H1 (cell line): ENCODE data around the gene ZRANB1. TPM values are rescaled to one million over a fixed set of nuclear protein-coding genes. Genes with fewer than 3 reads are reported as not detected.

Experiments
- CTCF ChIA-PET: fragments of 300-600 bp; sonication (Branson Sonifier 250); formaldehyde crosslinking; loops from one replicate; lab custom pipeline; 2021; ENCODE audit not compliant: partially characterized antibody; lab: Charles Lee
- POLR2A ChIA-PET: fragments of 300-600 bp; sonication (Branson Sonifier 250); formaldehyde crosslinking; loops from one replicate; lab custom pipeline; 2021; ENCODE audit warnings: inconsistent platforms; ENCODE audit not compliant: partially characterized antibody; lab: Charles Lee
- DNase-seq, 2 experiments: peaks; one replicate each; pipeline versions ENCODE4 v3.0.0 to v3.0.0-alpha.2; 2010 to 2022; ENCODE audit warnings: low spot score in 2 of 2, low read depth in 1 of 2, mixed read lengths in 1 of 2
- FAIRE-seq: peaks from 2 replicates; lab custom pipeline; 2011; peaks lifted over from hg19 to GRCh38; lab: Jason Lieb, UNC
- H2AFZ ChIP-seq: 2 replicates; pipeline ENCODE4 v1.8.1; 2012; ENCODE audit warnings: low read length, inconsistent platforms
- H2AK5ac ChIP-seq: 2 replicates; pipeline ENCODE4 v1.6.1; 2013; ENCODE audit warnings: low read depth, low read length
- H2BK120ac ChIP-seq: replicated peaks from 2 replicates; pipeline ENCODE3; 2013; ENCODE audit warnings: low read depth, low read length, inconsistent platforms
- H2BK12ac ChIP-seq: 2 replicates; pipeline ENCODE4 v1.6.1; 2013; ENCODE audit warnings: low read depth, low read length
- H2BK15ac ChIP-seq: 2 replicates; pipeline ENCODE4 v1.6.1; 2013; ENCODE audit warnings: low read length
- H2BK20ac ChIP-seq: 2 replicates; pipeline ENCODE4 v1.6.1; 2013; ENCODE audit warnings: low read length
- H2BK5ac ChIP-seq: 2 replicates; pipeline ENCODE4 v1.6.1; 2013; ENCODE audit warnings: low read depth, low read length
- H3K14ac ChIP-seq: 2 replicates; pipeline ENCODE4 v1.6.1; 2013; ENCODE audit warnings: inconsistent platforms; ENCODE audit not compliant: insufficient read length
- H3K18ac ChIP-seq: 2 replicates; pipeline ENCODE4 v1.6.1; 2013; ENCODE audit warnings: low read length; ENCODE audit errors: extremely low read depth
- H3K23ac ChIP-seq: 2 replicates; pipeline ENCODE4 v1.6.1; 2013; ENCODE audit warnings: inconsistent platforms; ENCODE audit not compliant: insufficient read length
- H3K23me2 ChIP-seq: 2 replicates; pipeline ENCODE4 v1.6.1; 2013; ENCODE audit warnings: low read depth, low read length
- H3K27ac ChIP-seq: 2 replicates; pipeline ENCODE4 v1.6.1; 2011; ENCODE audit warnings: low read depth, low read length, inconsistent platforms
- H3K27me3 ChIP-seq, 4 experiments: replicated peaks in 1 of 4; 1 replicate in 1 of 4; 2 replicates in 3 of 4; pipeline versions ENCODE4 v1.6.1 to v1.8.1; 2011 to 2013; ENCODE audit warnings: low read length in 3 of 4, mild to moderate bottlenecking in 3 of 4, inconsistent platforms in 2 of 4, mixed read lengths in 2 of 4, moderate library complexity in 1 of 4; ENCODE audit not compliant: control insufficient read depth in 3 of 4, insufficient read depth in 3 of 4; ENCODE audit errors: extremely low read depth in 1 of 4
- H3K36me3 ChIP-seq, 4 experiments: 2 replicates each; pipeline versions ENCODE4 v1.6.1 to v1.8.1; 2011 to 2013; ENCODE audit warnings: mild to moderate bottlenecking in 4 of 4, low read length in 3 of 4, moderate library complexity in 2 of 4, control low read depth in 1 of 4, inconsistent platforms in 1 of 4; ENCODE audit not compliant: insufficient read depth in 4 of 4, control insufficient read depth in 2 of 4
- H3K4ac ChIP-seq: replicated peaks from 2 replicates; pipeline ENCODE3; 2013; ENCODE audit warnings: low read length, low read depth, mixed read lengths, inconsistent platforms; ENCODE audit not compliant: insufficient read length
- H3K4me1 ChIP-seq, 4 experiments: replicated peaks in 1 of 4; 1 replicate in 1 of 4; 2 replicates in 3 of 4; pipeline versions ENCODE4 v1.6.1 to v1.8.1; 2011 to 2013; ENCODE audit warnings: low read length in 3 of 4, inconsistent platforms in 2 of 4, mixed read lengths in 1 of 4; ENCODE audit not compliant: insufficient read depth in 4 of 4, control insufficient read depth in 3 of 4
- H3K4me2 ChIP-seq, 2 experiments: 2 replicates each; pipeline versions ENCODE4 v1.6.1 to v1.8.1; 2011 to 2013; ENCODE audit warnings: low read depth in 2 of 2, low read length in 2 of 2, control low read depth in 1 of 2, inconsistent platforms in 1 of 2, mild to moderate bottlenecking in 1 of 2; ENCODE audit not compliant: insufficient read depth in 1 of 2
- H3K4me3 ChIP-seq, 4 experiments: fragments of 200-600, 300-600 bp in 1 of 4; sonication (generic), shearing (Covaris generic), sonication (Bioruptor Twin) in 1 of 4; 2 replicates each; pipeline versions ENCODE4 v1.5.1 to v1.8.1; 2011 to 2016; ENCODE audit warnings: low read length in 4 of 4, low read depth in 3 of 4, control low read depth in 2 of 4, inconsistent platforms in 2 of 4, mild to moderate bottlenecking in 2 of 4, mixed read lengths in 1 of 4, moderate library complexity in 1 of 4; ENCODE audit not compliant: insufficient read depth in 2 of 4; ENCODE audit errors: extremely low read depth in 1 of 4
- H3K56ac ChIP-seq: replicated peaks from 2 replicates; pipeline ENCODE3; 2013; ENCODE audit warnings: low read depth, mild to moderate bottlenecking, mixed read lengths, low read length, inconsistent platforms; ENCODE audit not compliant: insufficient read length
- H3K79me1 ChIP-seq: 2 replicates; pipeline ENCODE4 v1.6.1; 2013; ENCODE audit warnings: low read depth, low read length, control low read depth
- H3K79me2 ChIP-seq, 2 experiments: 2 replicates each; pipeline versions ENCODE4 v1.6.1 to v1.8.1; 2012 to 2013; ENCODE audit warnings: low read length in 2 of 2, mild to moderate bottlenecking in 2 of 2, inconsistent platforms in 1 of 2; ENCODE audit not compliant: insufficient read depth in 2 of 2, control insufficient read depth in 1 of 2
- H3K9ac ChIP-seq, 4 experiments: replicated peaks in 1 of 4; 1 replicate in 1 of 4; 2 replicates in 3 of 4; pipeline versions ENCODE4 v1.6.1 to v1.8.1; 2011 to 2013; ENCODE audit warnings: low read depth in 3 of 4, low read length in 3 of 4, control low read depth in 2 of 4, mild to moderate bottlenecking in 2 of 4, moderate library complexity in 2 of 4, inconsistent platforms in 1 of 4; ENCODE audit errors: extremely low read depth in 1 of 4
- H3K9me3 ChIP-seq, 2 experiments: 2 replicates each; pipeline versions ENCODE4 v1.6.1 to v1.8.1; 2012 to 2013; ENCODE audit warnings: mild to moderate bottlenecking in 2 of 2, moderate library complexity in 2 of 2, control low read depth in 1 of 2, inconsistent platforms in 1 of 2, low read depth in 1 of 2, low read length in 1 of 2, mixed read lengths in 1 of 2; ENCODE audit not compliant: insufficient read depth in 2 of 2
- H4K20me1 ChIP-seq, 2 experiments: replicated peaks in 1 of 2; 2 replicates each; pipeline versions ENCODE3 to v1.8.1; 2011 to 2013; ENCODE audit warnings: inconsistent platforms in 2 of 2, low read length in 2 of 2, mild to moderate bottlenecking in 1 of 2; ENCODE audit not compliant: insufficient read depth in 2 of 2, control insufficient read depth in 1 of 2
- H4K5ac ChIP-seq: 2 replicates; pipeline ENCODE4 v1.6.1; 2013; ENCODE audit warnings: low read length, low read depth, mixed read lengths, inconsistent platforms; ENCODE audit not compliant: insufficient read length
- H4K8ac ChIP-seq: 2 replicates; pipeline ENCODE4 v1.8.0; 2013; ENCODE audit warnings: mild to moderate bottlenecking, moderate library complexity, low read length, inconsistent platforms; ENCODE audit not compliant: insufficient read depth; ENCODE audit errors: extremely low read depth
- H4K91ac ChIP-seq: replicated peaks from 2 replicates; pipeline ENCODE3; 2013; ENCODE audit warnings: low read length, mixed read lengths, inconsistent platforms; ENCODE audit not compliant: insufficient read length
- CHD2 ChIP-seq: IDR thresholded peaks from 2 replicates; pipeline ENCODE4 v1.6.1; 2012; ENCODE audit warnings: low read length, improper control_type of control experiment
- HDAC2 ChIP-seq, 2 experiments: fragments of 300-600 bp in 1 of 2; sonication (generic) in 1 of 2; IDR thresholded peaks; 2 replicates each; pipeline ENCODE4 v1.6.1; 2011 to 2012; ENCODE audit warnings: low read depth in 2 of 2, low read length in 2 of 2, mild to moderate bottlenecking in 2 of 2, moderate library complexity in 2 of 2, borderline replicate concordance in 1 of 2, inconsistent platforms in 1 of 2
- RAD21 ChIP-seq, 2 experiments: IDR thresholded peaks in 1 of 2; conservative IDR thresholded peaks in 1 of 2; 2 replicates each; pipeline ENCODE4 v1.6.1; 2011; ENCODE audit warnings: low read depth in 2 of 2, low read length in 2 of 2, improper control_type of control experiment in 1 of 2, inconsistent platforms in 1 of 2, mild to moderate bottlenecking in 1 of 2, moderate library complexity in 1 of 2
- RXRA ChIP-seq: IDR thresholded peaks from 2 replicates; pipeline ENCODE4 v1.6.1; 2011; ENCODE audit warnings: low read depth, mild to moderate bottlenecking, low read length, moderate library complexity; ENCODE audit not compliant: insufficient read depth
- SRF ChIP-seq: IDR thresholded peaks from 2 replicates; pipeline ENCODE4 v1.6.1; 2011; ENCODE audit warnings: mild to moderate bottlenecking, low read depth, low read length, moderate library complexity
- TAF7 ChIP-seq: optimal IDR thresholded peaks from 2 replicates; pipeline ENCODE3; 2011; ENCODE audit warnings: low read depth, mild to moderate bottlenecking, inconsistent platforms, low read length, moderate library complexity, borderline replicate concordance
- TBP ChIP-seq: IDR thresholded peaks from 2 replicates; pipeline ENCODE4 v1.6.1; 2011; ENCODE audit warnings: low read depth, low read length, improper control_type of control experiment
- ZNF274 ChIP-seq: IDR thresholded peaks from 2 replicates; pipeline ENCODE4 v1.7.0; 2012; ENCODE audit warnings: low read length, borderline replicate concordance; ENCODE audit errors: extremely low read depth
- WGBS, 2 experiments: shearing (Covaris generic) in 1 of 2; methylation state at CpG; one replicate each; pipeline versions ENCODE4 v1.1.6 to v1.1.7; 2013 to 2015; ENCODE audit warnings: low lambda C conversion rate in 2 of 2, mixed read lengths in 2 of 2, inconsistent platforms in 1 of 2, low coverage in 1 of 2, missing lambda C conversion rate in 1 of 2; ENCODE audit not compliant: insufficient replicate concordance in 2 of 2, insufficient coverage in 1 of 2, insufficient read length in 1 of 2; ENCODE audit errors: extremely low coverage in 1 of 2, missing lambda C conversion rate in 1 of 2; 5-methylcytosine and 5-hydroxymethylcytosine counted together
- polyA plus RNA-seq, 7 experiments: library from polyadenylated mRNA; depleted of rRNA in 3 of 7; stranded (reverse) in 5 of 7; unstranded in 2 of 7; fragments of >200 nt in 5 of 7; fragments of 200-250 nt in 2 of 7; gene quantifications; 1 replicate in 5 of 7; 2 replicates in 1 of 7; 4 replicates in 1 of 7; pipeline versions ENCODE4 v1.2.1 to v1.2.3, GENCODE V29; 2011 to 2013; ENCODE audit warnings: missing spikeins in 2 of 7, mixed read lengths in 2 of 7
- total RNA-seq: library from RNA; stranded (reverse); fragmentation: NEBNext Ultra II Directional; extraction: Animal tissue kit (Norgen Biotek cat#: 25700); gene quantifications from 2 replicates; pipeline ENCODE4 v1.2.1, GENCODE V29; 2021

The ZRANB1 gene
- total and polyA plus RNA-seq, 2 of the 8 experiments (the other 6 are each of a cell fraction or from before 2014, with no cell fraction given) = 6.1 to 19.9 TPM

DNA sequence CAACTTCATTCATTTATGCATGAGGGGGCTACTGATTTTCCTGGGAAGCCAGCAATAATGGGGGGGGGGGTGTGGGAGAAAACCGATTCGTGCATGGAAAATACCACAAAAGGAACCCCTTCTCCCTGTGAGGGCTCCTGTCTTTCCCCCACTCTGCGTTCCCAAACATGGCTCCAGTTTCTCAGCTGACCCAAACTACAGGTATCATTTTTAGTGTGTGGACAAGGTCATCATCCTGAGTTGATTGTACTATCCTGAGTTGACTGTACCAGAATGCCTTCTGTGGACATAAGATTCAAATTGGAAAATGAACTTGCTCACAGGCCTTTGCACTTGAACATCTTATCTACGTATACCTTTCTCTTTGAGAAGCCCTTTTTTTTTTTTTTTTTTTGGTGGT is 49.9 kb downstream of the ZRANB1 start:
- no peak overlapping the region for H2BK20ac ChIP-seq
- H3K4ac ChIP-seq = no peak overlapping the region
- no peak overlapping the region for H3K4me2 ChIP-seq
- H4K20me1 ChIP-seq = peaks cover 19 to 21% of the 10 kb centered on the region in 2 experiments
- H3K23ac ChIP-seq = no peak overlapping the region
- H3K23me2 ChIP-seq = no peaks in the 10 kb centered on the region
- no peak overlapping the region for H4K8ac ChIP-seq
- no peak overlapping the region for H4K5ac ChIP-seq
- FAIRE-seq (no peak), DNase-seq (no peak)
- no peak overlapping the region for H3K4me3 ChIP-seq
- no peak overlapping the region for H3K9ac ChIP-seq
- CTCF ChIA-PET = interaction anchor here (0.5 to 4.1 kb wide), 27 partner anchors 8 to 1146 kb away, joined by 3 to 22 read pairs (median 5); no protein-coding TSS in a partner anchor
- no peaks in the 10 kb centered on the region for H3K27me3 ChIP-seq
- H2BK5ac ChIP-seq = no peak overlapping the region
- no peak overlapping the region for H2BK12ac ChIP-seq
- POLR2A ChIA-PET = interaction anchor here (0.9 to 1.7 kb wide), 4 partner anchors 14 to 157 kb away, joined by 3 to 5 read pairs (median 4); no protein-coding TSS in a partner anchor
- H3K56ac ChIP-seq = no peak overlapping the region
- H3K79me2 ChIP-seq = no peaks in the 10 kb centered on the region
- H3K36me3 ChIP-seq = peaks cover 35 to 95% (median 65%) of the 10 kb centered on the region in 4 experiments
- no peak overlapping the region for H2BK15ac ChIP-seq
- no peaks in the 10 kb centered on the region for H3K9me3 ChIP-seq
- no peak overlapping the region for H3K27ac ChIP-seq
- no peak overlapping the region for H2BK120ac ChIP-seq
- H3K14ac ChIP-seq = no peak overlapping the region
- no peak overlapping the region for H2AK5ac ChIP-seq
- H3K79me1 ChIP-seq = no peaks in the 10 kb centered on the region
- H3K18ac ChIP-seq = no peak overlapping the region
- H2AFZ ChIP-seq = no peak overlapping the region
- 83% methylated on average over 4 of the region's 4 CpGs; no CpG with 5 or more reads in 1 of the 2 experiments for WGBS, 2 experiments
- no peak for TF ChIP-seq RXRA
- TF ChIP-seq RAD21 (IDR thresholded peaks at IDR 0.05 in 1 of 2, conservative IDR thresholded peaks at IDR 0.05 in 1 of 2; ENCODE audit: low read depth in 2 of 2, low read length in 2 of 2) = no peak
- TF ChIP-seq ZNF274 = no peak
- no peak for TF ChIP-seq SRF
- no peak for TF ChIP-seq TBP
- TF ChIP-seq TAF7 = no peak
- TF ChIP-seq CHD2 = no peak
- TF ChIP-seq HDAC2 (IDR thresholded peaks at IDR 0.05; ENCODE audit: borderline replicate concordance in 1 of 2, low read depth in 2 of 2, low read length in 2 of 2) = no peak
- TF ChIP-seq, all 59 proteins: peak for 0
- Histone ChIP-seq H4K91ac (no peak overlapping the region), H3K4me1 (no peaks in the 10 kb centered on the region; a peak in 1 of 7 replicates)
